GM18505 (cell line): ENCODE measurements around the gene VTCN1.
"Not testable (repeated sequence)": the region's sequence is repeated elsewhere in the genome, so short reads cannot be mapped to it uniquely, and the experiment has no call there.

Source experiments
- ATAC-seq: cut with Tn5 transposase; IDR thresholded peaks from one replicate; pipeline ENCODE4 v1.9.1; 2021; ENCODE audit not compliant: unreplicated experiment
- POLR2A ChIP-seq: IDR thresholded peaks from 4 replicates; pipeline ENCODE4 v1.6.1; 2011; ENCODE audit warnings: borderline replicate concordance; ENCODE audit not compliant: insufficient read depth, insufficient read length; ENCODE audit errors: extremely low read depth

Gene VTCN1

DNA sequence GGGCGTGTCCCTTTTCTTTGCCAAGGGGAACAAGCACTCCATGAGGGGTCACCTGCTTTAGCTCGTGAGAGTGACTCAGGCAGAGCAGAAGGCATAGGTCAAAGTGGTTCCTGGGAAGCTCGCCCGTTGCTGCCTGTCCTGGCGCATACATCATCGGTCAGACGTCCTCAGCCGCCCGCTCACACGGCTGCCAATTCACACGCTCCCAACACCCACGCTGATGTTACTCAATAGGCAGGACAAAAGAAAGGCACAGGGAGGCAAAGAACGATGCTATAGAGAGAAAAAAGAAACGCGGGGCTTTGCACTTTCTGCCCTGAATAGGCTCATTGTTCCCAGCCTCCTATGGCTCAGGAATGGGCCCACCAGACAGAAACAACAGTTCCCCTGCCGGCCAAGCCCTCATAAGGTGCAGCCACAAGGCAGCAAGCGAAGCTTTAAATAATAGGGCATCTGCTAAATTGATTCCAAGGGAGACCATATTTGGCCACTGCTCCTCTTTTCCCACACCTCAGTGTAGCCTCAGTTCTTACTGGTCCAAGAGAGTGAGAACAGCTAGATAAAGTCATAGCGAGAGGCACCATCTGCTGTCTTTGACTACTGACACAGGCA lies 38.7 kb downstream of the VTCN1 start:
- no peak for ATAC-seq
- TF ChIP-seq POLR2A = no peak

DNA sequence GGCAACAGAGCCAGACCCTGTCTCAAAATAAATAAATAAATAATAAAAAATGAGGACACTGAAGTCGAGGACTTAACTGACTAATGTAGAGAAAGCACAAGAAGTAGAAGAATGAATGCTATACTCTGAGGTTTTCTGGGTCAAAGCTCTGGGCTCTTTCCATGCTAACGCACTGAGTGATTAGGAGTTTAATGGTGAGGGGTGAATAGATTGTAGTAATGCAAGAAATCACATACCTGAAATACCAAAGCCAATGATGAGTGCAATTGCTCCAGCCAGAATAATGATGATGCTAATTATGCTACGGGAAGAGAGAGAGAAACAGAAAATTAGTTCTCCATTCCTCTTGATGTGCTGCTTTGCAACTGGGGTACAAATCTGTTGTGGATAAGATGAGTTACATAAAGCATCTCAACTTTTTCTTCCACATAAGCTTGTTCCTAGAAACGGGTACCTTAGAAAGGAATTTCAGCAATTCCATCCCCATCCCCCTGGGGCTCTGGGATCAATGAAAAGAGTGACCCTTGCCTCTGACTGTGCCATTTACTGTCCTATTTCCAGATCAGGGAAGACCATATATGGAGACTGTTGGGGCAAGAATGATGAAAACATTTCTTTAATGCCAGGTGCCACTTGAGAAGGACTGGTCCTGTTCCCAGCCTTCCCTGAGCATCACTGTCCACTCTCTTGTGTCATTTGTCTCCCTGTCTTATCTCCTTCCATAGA lies 40.7 kb downstream of the VTCN1 start:
- no peak for TF ChIP-seq POLR2A
- no peak for ATAC-seq

DNA sequence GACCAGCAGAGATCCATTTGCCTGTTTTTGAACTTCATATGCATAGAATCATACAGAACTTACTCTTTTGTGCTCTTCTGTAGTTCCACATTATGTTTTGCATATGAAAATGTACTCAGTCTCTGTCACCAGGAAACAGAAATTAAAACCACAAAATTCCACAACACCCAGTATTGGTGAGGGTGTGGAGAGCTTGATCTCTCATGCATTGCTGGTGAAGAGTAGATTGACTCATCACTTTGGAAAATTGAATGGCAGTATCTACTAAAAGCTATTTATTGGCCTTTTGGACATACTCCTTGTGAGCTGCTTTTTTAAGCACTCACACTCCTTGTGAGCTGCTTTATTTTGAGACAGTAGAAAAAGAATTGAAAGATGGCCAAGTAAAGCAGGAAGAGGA lies 43.3 kb downstream of the VTCN1 start:
- no peak for ATAC-seq
- TF ChIP-seq POLR2A = no peak

DNA sequence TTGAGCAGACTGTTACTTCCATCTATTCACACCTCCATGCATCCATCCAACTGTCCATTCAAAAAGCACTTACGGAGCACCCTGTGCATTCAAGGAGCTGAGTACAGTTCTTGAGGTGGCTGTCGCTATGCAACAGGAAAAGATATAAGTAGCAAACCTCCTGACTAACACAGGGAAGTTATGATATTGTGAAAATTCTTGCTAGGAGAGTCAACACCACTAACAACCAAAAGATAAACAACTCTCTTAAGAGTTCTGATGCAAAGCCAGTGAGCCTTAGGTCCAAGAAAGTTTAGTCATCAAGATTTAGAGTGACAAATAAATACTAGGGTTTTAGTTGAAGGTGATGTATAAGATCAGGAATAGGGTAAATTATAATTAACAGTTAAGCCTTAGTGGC lies 44.7 kb downstream of the VTCN1 start:
- no peak for TF ChIP-seq POLR2A
- no peak for ATAC-seq

DNA sequence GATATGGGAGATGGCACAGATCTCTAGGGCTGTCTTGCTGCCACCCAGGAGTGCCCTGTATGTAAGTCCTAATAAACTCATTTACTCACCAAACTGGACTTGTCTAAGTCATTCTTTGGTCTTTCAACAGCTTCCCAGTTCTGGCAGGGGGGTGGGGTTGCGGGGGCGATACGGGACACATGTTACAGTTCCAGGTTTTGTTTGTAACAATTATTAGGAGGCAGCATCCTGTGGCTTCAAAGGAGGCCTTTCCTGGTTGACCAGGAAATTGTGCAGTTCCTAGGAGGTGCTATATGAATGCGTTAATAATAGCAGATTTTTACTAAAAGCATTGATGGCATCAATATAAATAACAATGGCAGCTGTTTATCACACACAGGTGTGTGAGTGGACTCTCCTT lies 46.5 kb downstream of the VTCN1 start:
- no peak for ATAC-seq
- TF ChIP-seq POLR2A = no peak

DNA sequence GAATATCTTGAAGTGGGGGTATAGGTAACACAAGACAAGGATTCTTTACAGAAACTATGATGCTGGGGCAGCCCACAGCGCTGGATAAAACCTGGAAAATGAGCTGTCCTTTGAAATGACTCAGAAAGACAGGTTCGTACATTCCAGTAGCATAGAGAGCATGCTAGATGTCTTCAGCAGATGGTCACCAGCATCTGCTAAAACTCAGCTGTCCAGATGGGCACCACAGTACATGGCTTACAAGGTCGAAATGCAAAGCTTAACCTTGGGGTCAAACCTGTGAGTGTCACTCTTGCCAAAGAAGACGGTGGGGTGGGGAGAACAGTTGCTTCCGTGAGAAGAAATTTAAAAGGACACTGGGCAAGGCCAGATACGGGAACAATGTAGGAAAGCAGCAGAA lies 47.9 kb downstream of the VTCN1 start:
- TF ChIP-seq POLR2A = no peak
- no peak for ATAC-seq

DNA sequence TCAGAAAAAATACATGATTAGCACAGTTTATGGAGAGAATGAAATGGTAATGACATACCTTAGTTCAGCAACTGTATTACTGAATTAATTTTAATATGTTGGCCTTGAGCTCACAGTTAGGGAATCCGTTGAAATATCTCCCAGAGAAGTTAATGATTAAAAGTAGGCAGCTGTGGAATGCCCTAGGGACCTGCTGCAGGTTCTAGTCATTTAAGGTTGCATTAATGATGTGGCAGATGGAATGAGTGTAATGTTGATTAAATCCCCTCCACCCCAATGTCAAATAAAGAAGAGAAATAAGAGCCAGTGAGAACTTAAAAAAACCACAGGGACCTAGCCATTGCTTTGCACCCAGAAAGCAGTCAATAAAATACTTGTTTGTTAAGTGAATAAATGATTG lies 48.8 kb downstream of the VTCN1 start:
- no peak for TF ChIP-seq POLR2A
- ATAC-seq = no peak

DNA sequence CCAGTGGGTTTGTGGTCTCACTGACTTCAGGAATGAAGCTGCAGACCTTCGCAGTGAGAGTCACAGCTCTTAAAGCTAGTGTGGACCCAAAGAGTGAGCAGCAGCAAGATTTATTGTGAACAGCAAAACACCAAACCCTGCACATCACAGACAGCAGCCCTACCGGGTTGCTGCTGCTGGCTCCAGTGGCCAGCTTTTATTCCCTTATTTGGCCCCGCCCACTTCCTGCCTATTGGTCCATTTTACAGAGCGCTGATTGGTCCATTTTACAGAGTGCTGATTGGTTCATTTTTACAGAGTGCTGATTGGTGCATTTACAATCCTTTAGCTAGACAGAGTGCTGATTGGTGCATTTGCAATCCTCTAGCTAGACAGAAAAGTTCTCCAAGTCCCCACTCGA lies 59.4 kb downstream of the VTCN1 start:
- ATAC-seq = not testable (repeated sequence)

DNA sequence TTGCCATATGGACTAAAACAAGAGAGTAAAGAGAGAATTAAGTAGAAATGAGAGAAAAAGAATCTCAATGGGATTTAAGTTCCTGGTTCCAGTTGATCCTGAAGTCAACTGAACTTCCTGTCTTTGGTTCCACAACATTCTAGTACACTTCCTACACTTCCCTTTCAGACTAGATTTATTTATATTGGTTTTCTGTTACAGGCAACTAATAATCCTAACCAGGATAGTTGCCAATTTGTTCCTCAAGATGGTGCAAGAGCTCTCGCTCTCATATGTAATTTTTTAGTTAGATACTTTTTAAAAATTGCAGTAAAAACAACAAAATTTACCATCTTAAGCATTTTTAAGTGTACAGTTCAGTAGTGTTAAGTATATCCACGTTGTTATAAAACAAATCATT lies 60.4 kb downstream of the VTCN1 start:
- no peak for TF ChIP-seq POLR2A
- ATAC-seq = no peak

DNA sequence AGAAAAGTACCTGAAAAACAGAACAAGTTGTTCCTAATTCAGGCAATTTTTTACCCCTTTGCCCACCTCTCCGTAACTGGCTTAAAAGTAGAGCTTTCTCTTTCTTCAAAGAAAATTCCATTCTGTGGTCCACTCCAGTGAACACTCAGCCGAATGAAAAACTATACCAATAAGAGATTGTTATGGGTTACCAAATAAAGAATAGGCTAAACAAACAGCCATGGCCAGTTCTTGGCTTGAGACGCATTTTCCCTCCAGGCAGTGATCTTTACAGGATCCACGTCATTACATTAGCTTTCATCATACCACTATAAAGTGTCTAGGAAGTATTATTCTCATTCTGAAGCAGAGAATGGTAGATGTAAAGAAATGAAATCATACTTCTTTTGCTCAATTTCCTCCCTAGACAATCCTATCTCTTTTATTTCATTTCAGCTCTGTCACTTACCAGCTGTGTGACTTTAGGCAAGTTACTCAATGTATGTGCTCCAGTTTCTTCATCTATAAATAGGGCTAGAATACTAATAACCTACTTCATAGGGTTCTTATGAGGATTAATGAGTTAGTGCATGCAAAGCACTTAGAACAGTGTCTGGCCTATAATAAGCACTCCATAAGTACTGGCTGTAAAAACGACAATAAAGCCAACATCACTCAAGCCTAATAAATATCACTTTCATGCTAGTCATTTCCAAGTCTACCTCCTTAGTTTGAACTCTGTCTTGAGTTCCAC lies 62.7 kb downstream of the VTCN1 start:
- ATAC-seq = no peak
- no peak for TF ChIP-seq POLR2A

DNA sequence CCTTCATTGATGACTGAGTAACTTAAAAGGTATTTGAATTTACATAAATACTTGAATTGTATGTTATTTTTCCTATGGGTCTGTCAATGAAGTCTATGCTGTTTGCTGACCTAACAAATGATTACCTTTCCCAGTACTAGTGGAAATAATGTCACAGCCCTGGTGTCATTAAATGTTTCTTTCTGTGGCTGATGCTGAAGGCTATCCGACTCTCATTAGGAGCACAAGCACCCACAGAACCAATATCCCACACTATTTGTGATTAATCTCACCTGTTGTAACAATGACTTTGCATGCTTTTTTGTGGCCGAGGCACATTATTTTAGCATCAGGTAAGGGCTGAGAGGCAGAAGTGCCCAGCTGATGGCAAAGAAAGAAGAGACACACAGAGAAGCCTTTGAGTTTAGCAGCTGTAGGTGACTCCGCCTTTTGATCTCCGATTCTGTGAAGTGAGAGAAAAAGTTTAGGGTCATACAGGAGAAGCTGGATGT lies 63.3 kb downstream of the VTCN1 start:
- no peak for ATAC-seq

DNA sequence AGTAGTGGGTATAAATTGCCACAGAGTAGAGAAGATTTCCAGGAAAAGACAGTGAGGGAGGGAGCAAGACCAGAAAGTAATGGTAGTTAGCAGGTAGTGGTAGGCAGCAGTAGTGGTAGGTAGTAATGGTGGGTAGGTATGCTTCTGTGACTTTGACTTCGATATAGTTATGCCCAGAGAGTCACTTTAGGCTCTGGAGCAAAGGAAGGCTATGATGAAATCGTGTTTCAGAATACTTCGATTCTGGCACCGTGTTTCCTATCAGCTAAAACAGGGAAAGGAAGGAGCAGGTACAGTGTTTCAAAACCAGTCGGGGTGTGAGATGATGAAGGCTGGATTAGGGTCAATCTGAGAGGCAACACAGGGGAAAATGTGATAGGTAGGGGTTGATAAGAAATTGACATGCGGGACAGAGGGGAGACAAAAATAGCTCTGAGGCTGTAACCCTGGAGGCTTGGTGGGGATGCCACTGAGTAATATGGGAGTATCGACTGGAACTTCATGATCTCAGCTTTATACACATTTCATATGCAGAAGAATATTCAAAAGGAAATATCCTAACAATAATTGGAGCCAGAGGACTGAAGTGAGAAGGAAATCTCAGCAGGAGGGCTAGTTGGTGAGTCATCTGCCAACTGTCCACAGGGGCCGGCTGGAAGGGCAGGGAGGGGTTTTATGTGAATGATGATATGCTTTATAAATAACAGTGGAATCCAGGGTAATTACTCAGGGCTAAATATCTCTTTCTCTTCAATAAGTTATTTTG lies 64.0 kb downstream of the VTCN1 start:
- TF ChIP-seq POLR2A = no peak
- ATAC-seq = no peak

More for the DNA sequence above, 63.3 kb downstream of the VTCN1 start:
- TF ChIP-seq POLR2A = no peak

DNA sequence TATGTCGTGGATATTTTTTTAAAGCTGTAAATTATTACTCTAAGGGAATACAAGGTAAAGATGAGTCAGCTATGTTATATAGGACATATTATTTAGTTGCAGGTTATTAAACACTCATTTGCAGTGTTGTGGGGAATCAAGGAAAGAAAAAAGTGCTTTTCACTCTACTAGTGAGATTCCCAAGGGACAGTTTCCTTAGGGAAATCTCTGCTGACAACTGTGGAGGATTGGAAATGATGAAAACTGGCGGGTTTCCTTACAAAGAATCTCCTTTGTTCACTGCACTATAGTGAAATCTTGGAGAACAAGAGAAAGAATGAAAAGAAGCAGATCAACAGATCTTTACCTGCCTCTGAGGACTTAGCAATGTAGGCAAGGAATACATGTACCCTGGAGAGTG lies 64.7 kb downstream of the VTCN1 start:
- no peak for TF ChIP-seq POLR2A
- ATAC-seq = no peak
